ENCODE measurements around the gene B3GNT3. TPM values are rescaled to one million over a fixed set of nuclear protein-coding genes. Genes with fewer than 3 reads are reported as not detected.

Gene B3GNT3
- total and polyA plus RNA-seq, 2 of the 8 experiments (the other 6 are each of a cell fraction or from before 2014, with no cell fraction given) = 1.5 TPM

- peak overlapping the region; percentile 80 for H4K91ac ChIP-seq (replicated peaks; ENCODE audit: insufficient read length, low read length)
- no peak overlapping the region for H3K23ac ChIP-seq (ENCODE audit: insufficient read length)
- H3K36me3 ChIP-seq (ENCODE audit: control insufficient read depth in 2 of 4, insufficient read depth in 4 of 4, low read length in 3 of 4) = peaks cover 0 to 3% (median 0%) of the 10 kb centered on the region in 4 experiments; a peak in 3 of 8 replicates
- no peak overlapping the region for H3K4ac ChIP-seq (replicated peaks; ENCODE audit: insufficient read length, low read depth, low read length)
- peak overlapping the region; percentile 69; the same call in 1 of the 2 replicates for H2BK12ac ChIP-seq (ENCODE audit: low read depth, low read length)
- H3K79me1 ChIP-seq (ENCODE audit: low read depth, low read length) = peaks cover 4% of the 10 kb centered on the region
- no peak overlapping the region for H3K27ac ChIP-seq (ENCODE audit: low read depth, low read length)
- H2BK20ac ChIP-seq (ENCODE audit: low read length) = no peak overlapping the region
- FAIRE-seq = peak; percentile 95
- no peaks in the 10 kb centered on the region for H3K9me3 ChIP-seq (ENCODE audit: insufficient read depth in 2 of 2, low read depth in 1 of 2, low read length in 1 of 2)
- peak overlapping the region; percentile 86 for H4K8ac ChIP-seq (ENCODE audit: extremely low read depth, insufficient read depth, low read length)
- no peak overlapping the region for H2AK5ac ChIP-seq (ENCODE audit: low read depth, low read length)
- H4K20me1 ChIP-seq (replicated peaks in 1 of 2; ENCODE audit: control insufficient read depth in 1 of 2, insufficient read depth in 2 of 2, low read length in 2 of 2) = peaks cover 0 to 2% of the 10 kb centered on the region in 2 experiments
- no peak overlapping the region for H3K14ac ChIP-seq (ENCODE audit: insufficient read length)
- no peak overlapping the region for H4K5ac ChIP-seq (ENCODE audit: insufficient read length, low read depth, low read length)
- peak in 1 of 2 experiments; percentile 96 for DNase-seq (ENCODE audit: low read depth in 1 of 2, low spot score in 2 of 2)
- no peak overlapping the region for H2AFZ ChIP-seq (ENCODE audit: low read length)
- no peak overlapping the region; a peak in 2 of 4 replicates for H3K4me2 ChIP-seq (ENCODE audit: insufficient read depth in 1 of 2, low read depth in 2 of 2, low read length in 2 of 2)
- H3K4me3 ChIP-seq (ENCODE audit: extremely low read depth in 1 of 4, insufficient read depth in 2 of 4, low read depth in 3 of 4, low read length in 4 of 4) = no peak overlapping the region
- no peak overlapping the region for H3K56ac ChIP-seq (replicated peaks; ENCODE audit: insufficient read length, low read depth, low read length)
- H2BK5ac ChIP-seq (ENCODE audit: low read depth, low read length) = peak overlapping the region; percentile 73
- no peak overlapping the region for H2BK120ac ChIP-seq (replicated peaks; ENCODE audit: low read depth, low read length)
- no peaks in the 10 kb centered on the region for H3K27me3 ChIP-seq (replicated peaks in 1 of 4; ENCODE audit: control insufficient read depth in 3 of 4, extremely low read depth in 1 of 4, insufficient read depth in 3 of 4, low read length in 3 of 4)
- peaks cover 2% of the 10 kb centered on the region; the same call in 1 of the 2 replicates for H3K23me2 ChIP-seq (ENCODE audit: low read depth, low read length)
- peak overlapping the region; percentile 98 for H2BK15ac ChIP-seq (ENCODE audit: low read length)
- POLR2A ChIA-PET (ENCODE audit: partially characterized antibody) = interaction anchor here (0.6 to 3.3 kb wide), 4 partner anchors 10 to 148 kb away, joined by 3 to 11 read pairs (median 4); partner anchors contain the start of genes B3GNT3, CCDC124 and RPL18A
- WGBS, 2 experiments (ENCODE audit: extremely low coverage in 1 of 2, insufficient coverage in 1 of 2, insufficient read length in 1 of 2, insufficient replicate concordance in 2 of 2, low coverage in 1 of 2, low lambda C conversion rate in 2 of 2, missing lambda C conversion rate in 1 of 2) = 72% methylated on average over 24 of the region's 32 CpGs; no CpG with 5 or more reads in 1 of the 2 experiments
- H3K79me2 ChIP-seq (ENCODE audit: control insufficient read depth in 1 of 2, insufficient read depth in 2 of 2, low read length in 2 of 2) = no peaks in the 10 kb centered on the region
- H3K4me1 ChIP-seq (replicated peaks in 1 of 4; ENCODE audit: control insufficient read depth in 3 of 4, insufficient read depth in 4 of 4, low read length in 3 of 4) = peaks cover 0 to 4% (median 3%) of the 10 kb centered on the region in 4 experiments; a peak in 4 of 7 replicates
- CTCF ChIA-PET (ENCODE audit: partially characterized antibody) = interaction anchor here (0.6 to 4.0 kb wide), 27 partner anchors 8 to 354 kb away, joined by 3 to 23 read pairs (median 4); partner anchors contain the start of genes B3GNT3 and SLC5A5
- no peak overlapping the region for H3K18ac ChIP-seq (ENCODE audit: extremely low read depth, low read length)
- no peak overlapping the region; a peak in 1 of 7 replicates for H3K9ac ChIP-seq (replicated peaks in 1 of 4; ENCODE audit: extremely low read depth in 1 of 4, low read depth in 3 of 4, low read length in 3 of 4)
- 0 out of 4 replicates have a peak, but pooled peaks of 1 of the 2 experiments have one; percentile 53 for TF ChIP-seq SIN3A (conservative IDR thresholded peaks at IDR 0.05 in 1 of 2, IDR thresholded peaks at IDR 0.05 in 1 of 2; ENCODE audit: low read depth in 1 of 2, low read length in 2 of 2)
- TF ChIP-seq TBP (IDR thresholded peaks at IDR 0.05; ENCODE audit: low read depth, low read length) = no peak
- TF ChIP-seq KDM4A (IDR thresholded peaks at IDR 0.05; ENCODE audit: low read depth, low read length, severe bottlenecking) = no peak
- peak; percentile 66 to 77 for TF ChIP-seq RAD21 (IDR thresholded peaks at IDR 0.05 in 1 of 2, conservative IDR thresholded peaks at IDR 0.05 in 1 of 2; ENCODE audit: low read depth in 2 of 2, low read length in 2 of 2)
- no peak for TF ChIP-seq ATF2 (IDR thresholded peaks at IDR 0.05; ENCODE audit: low read length)
Measured at GRCh38 chr19:17784201-17785008, 10.5 kb upstream of the B3GNT3 start.
